ENCODE measurements around the gene AR.

Gene AR

DNA sequence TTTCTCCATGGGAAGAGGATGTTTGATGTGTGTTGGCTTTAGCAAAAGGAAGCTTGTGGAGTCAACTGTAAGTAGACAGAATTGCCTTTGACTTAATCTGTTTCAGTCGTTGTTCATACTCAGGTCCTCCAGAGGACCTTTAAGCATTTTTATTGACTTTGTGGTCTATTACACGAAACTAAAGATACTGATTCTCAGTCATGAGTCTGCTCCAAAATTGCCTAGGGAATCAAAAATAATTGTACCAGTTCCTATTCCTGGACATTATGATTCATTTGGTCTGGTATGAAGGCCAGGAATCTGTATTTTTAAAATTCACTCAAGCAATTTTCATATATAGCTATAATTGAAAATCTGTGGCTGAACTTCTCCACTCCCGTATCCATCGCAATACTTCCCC is 38.6 kb downstream of the AR start:
- DNase-seq (ENCODE audit: low read depth in 1 of 2, low spot score in 1 of 2): no peak
- in situ Hi-C loops (cut with HindIII; ENCODE audit: low pct_unique_long_range_greater_than_20kb, low sequenced_read_pairs): no loop called here
- no peak for TF ChIP-seq JUND (IDR thresholded peaks at IDR 0.05; ENCODE audit: low read depth)

DNA sequence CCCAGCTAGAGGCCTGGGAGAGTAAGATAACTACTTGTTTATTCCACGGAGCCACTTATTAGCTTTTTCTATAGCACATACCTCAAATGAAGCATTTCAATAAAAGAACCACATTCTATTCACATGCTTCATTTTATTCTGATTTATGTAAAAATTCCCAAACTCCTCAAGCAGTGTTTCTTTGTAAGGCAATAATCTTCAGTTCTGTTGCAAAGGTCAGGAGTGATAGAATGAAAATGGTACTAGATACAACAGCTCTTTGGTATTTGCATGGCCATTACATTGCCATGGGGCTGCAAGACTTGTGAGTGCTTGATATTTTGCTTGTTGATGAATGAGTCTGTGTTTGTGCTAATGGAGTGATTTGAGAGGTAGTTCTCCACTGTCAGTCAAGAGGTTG is 39.4 kb downstream of the AR start:
- no peak for DNase-seq (ENCODE audit: low read depth in 1 of 2, low spot score in 1 of 2)
- in situ Hi-C loops (cut with HindIII; ENCODE audit: low pct_unique_long_range_greater_than_20kb, low sequenced_read_pairs): no loop called here
- TF ChIP-seq JUND (IDR thresholded peaks at IDR 0.05; ENCODE audit: low read depth): no peak

DNA sequence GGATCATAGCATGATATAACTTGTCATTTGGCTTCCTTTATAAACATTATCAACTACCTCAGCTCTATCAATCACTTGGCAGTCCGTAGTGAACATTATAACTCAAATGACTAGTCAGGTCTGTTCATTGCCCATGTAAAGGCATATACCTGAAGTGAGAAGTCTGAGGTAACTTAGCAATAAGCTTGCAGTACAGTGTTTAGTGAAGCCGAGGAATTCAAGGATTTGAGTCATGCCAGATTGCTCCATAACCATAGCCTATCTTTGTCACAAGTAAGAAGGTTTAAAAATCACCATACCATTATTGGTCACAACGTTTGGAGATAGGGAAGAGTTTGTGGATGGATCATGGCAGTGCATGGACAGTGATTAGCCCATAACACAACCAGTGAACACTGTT is 41.6 kb downstream of the AR start:
- no peak for TF ChIP-seq JUND (IDR thresholded peaks at IDR 0.05; ENCODE audit: low read depth)
- in situ Hi-C loops (cut with HindIII; ENCODE audit: low pct_unique_long_range_greater_than_20kb, low sequenced_read_pairs): no loop called here
- no peak for DNase-seq (ENCODE audit: low read depth in 1 of 2, low spot score in 1 of 2)

DNA sequence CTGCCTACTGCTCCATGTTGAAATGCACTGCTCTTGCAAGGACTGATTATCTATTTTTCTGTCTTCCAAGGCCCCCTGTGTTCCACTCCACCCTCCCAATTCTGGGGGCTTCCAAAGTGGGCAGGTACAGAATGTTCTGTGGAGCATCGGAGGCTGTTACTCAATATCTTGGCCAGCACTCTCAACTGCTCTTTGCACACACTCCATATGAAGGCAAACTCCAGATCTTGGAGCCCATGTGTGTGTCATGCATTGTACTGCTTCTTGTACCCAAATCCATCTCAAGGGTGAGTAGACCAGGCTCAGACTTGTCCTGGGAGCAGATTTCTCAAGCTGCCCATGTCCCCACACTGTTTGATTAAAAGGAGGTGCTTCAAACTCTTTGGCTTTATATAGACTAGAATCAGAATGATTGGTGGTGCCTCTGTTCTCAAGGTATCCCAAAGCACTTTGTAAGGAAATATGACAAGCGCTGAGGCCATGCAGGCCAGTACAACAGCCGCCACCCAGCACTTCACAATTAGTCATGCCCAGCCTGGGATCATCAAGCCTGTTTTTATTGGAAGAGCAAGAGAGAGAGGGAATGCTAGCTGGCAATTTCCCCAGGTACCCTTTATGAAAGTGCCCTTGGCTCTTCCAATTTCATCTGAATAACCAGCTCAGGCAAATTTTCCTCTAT is 44.3 kb downstream of the AR start:
- no peak for TF ChIP-seq JUND (IDR thresholded peaks at IDR 0.05; ENCODE audit: low read depth)
- DNase-seq (ENCODE audit: low read depth in 1 of 2, low spot score in 1 of 2): no peak
- in situ Hi-C loops (cut with HindIII; ENCODE audit: low pct_unique_long_range_greater_than_20kb, low sequenced_read_pairs): no loop called here

DNA sequence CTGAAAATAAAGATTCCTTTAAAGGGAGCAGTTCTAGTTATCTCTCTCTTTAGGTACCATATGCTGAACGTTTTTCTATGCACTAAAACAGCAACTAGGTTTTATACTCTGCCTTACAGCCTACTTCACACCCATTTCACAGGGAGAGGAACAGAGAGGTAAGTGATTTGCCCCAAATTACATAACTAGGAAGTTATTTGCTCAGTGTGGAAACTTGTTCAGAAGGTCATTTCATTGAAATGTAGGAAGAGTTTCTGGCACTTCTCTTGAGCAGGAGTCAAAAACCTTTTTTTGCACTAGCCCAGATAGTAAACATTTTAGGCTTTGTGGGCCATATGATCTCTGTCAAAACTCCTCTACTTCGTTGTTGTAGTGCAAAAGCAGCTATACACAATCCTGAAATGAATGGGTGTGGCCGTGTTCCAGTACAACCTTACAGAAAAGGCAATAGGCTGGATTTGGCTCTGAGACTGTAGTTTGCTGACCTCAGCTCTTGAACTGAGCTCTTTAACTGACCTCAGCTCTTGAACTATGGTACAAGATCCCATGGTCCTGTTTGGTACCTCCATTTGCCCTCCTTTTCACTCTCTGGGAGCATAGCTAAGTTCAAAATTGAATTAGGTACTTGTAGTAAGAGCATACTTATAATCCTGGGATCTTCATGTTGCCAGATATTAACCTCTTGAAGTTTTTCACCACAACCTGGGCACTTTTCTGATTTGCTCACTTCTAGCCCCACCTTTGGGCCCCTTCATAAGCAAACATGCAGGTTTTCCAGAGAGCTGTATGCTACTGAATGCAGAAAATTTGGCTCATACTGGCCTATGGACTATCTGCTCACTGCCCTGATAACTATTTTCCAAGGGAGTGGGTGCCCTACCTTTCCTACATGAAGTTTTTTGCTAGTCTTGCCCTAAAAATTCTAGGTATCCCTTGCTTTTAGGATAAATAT is 53.3 kb downstream of the AR start:
- in situ Hi-C loops (cut with HindIII; ENCODE audit: low pct_unique_long_range_greater_than_20kb, low sequenced_read_pairs): no loop called here
- DNase-seq (ENCODE audit: low read depth in 1 of 2, low spot score in 1 of 2): no peak
- TF ChIP-seq JUND (IDR thresholded peaks at IDR 0.05; ENCODE audit: low read depth): no peak

DNA sequence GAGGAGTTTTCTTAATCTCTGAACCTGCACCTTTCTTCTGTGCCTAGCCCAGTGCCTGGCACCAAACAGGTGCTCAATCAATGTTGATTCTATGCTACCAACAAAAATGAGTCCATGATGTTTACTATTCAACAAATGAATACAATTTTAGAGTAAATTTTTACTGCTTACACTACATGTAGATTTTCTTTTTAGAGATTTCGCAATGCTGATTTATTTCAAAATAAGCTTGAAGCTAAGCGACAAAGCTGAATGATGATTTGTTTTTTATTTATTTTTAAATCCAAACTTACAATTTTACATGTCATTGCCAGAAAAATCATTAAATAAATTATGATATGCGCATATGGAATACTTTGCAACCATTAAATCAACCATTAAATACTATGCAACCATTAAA is 55.7 kb downstream of the AR start:
- DNase-seq (ENCODE audit: low read depth in 1 of 2, low spot score in 1 of 2): no peak
- TF ChIP-seq JUND (IDR thresholded peaks at IDR 0.05; ENCODE audit: low read depth): no peak
- in situ Hi-C loops (cut with HindIII; ENCODE audit: low pct_unique_long_range_greater_than_20kb, low sequenced_read_pairs): no loop called here

DNA sequence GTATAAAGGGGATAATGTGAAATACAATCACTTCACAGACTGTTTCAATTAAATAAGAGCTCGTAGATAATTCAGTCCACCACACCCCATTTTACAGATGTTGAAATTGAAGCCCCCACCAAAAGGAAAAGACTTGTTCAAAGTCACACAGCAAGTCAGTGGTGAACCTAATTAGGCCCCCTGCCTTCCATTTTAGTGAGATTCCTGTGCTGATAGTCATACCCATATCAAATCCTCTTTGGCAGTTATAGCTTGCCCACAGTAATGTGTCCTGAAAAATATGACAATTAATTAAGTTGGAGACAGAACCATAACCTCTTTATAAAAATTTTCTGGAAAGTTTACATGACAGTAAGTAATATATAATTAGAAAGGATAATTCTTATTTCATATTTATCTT is 58.0 kb downstream of the AR start:
- TF ChIP-seq JUND (IDR thresholded peaks at IDR 0.05; ENCODE audit: low read depth): no peak
- in situ Hi-C loops (cut with HindIII; ENCODE audit: low pct_unique_long_range_greater_than_20kb, low sequenced_read_pairs): no loop called here
- DNase-seq (ENCODE audit: low read depth in 1 of 2, low spot score in 1 of 2): no peak

DNA sequence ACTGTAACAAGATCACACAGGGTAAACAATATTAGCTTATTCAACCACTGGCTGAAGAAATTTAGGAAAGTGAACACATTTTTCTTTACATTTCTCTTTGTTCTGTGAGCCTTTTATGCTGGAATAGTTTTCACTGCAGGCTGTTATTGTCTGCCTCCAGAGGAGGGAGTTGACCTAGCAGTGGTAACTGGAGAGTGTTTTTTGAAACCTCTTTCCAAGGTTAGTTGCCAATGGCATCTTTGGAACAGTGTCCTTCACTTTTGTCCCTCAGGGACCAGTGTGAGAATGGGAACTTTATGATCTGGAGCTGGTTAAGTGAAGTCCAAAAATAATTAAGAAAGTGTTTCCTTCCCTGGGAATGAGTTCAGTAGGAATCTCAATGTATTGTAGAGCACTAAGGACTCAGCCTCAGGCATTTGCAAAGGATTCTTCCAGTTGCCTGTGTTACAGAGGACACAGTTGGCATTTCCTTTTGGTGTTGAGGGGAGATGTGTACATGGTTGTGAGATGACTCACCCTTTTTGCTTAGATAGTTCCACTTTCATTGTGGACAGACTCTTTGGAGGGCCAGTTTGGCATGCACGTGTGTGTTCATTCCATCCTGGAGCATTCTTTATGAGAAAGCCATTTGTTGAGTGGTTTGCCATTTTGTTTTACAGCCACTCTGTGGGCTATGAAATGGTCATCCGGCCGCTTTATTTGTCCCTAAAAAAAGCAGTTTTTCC is 61.3 kb downstream of the AR start:
- TF ChIP-seq JUND (IDR thresholded peaks at IDR 0.05; ENCODE audit: low read depth): no peak
- peak in 1 of 2 experiments; percentile 22 for DNase-seq (ENCODE audit: low read depth in 1 of 2, low spot score in 1 of 2)
- in situ Hi-C loops (cut with HindIII; ENCODE audit: low pct_unique_long_range_greater_than_20kb, low sequenced_read_pairs): no loop called here

DNA sequence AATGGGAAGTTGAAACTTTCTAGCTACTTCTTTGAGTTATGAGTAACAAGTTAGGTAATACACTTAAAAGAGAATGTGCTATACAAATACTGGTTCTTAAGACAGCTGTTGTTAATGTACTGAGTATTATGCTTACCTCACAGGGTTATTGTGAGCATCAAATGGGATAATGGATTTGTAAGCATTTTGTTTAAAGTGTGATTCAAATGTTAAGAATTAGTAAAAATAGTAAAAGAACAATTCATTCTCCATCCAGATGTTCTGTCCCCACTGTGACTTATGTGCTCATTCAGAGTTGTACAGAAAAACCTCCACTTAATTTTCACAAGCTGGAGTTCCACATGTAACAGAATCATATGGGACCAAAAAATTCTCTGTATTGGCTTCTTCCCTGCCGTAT is 63.6 kb downstream of the AR start:
- DNase-seq (ENCODE audit: low read depth in 1 of 2, low spot score in 1 of 2): no peak
- no peak for TF ChIP-seq JUND (IDR thresholded peaks at IDR 0.05; ENCODE audit: low read depth)
- in situ Hi-C loops (cut with HindIII; ENCODE audit: low pct_unique_long_range_greater_than_20kb, low sequenced_read_pairs): no loop called here

DNA sequence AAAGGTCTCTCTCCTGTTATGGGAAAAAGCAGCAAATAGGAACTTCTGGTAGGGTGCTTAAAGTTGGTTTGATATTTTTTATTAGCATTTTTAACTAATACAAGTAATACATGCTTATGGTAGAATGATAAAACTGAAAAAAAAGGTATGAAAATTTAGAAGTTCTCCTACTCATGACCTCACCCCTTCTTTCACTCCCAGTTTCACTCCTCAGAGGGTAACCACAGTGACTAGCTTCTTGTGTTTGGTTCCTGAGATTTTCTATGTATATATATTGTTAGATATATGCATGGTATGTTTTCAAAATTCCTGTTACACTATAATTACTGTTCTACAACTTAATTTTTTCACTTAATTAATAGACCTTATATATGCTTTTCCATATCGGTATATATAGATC is 66.5 kb downstream of the AR start:
- no peak for TF ChIP-seq JUND (IDR thresholded peaks at IDR 0.05; ENCODE audit: low read depth)
- in situ Hi-C loops (cut with HindIII; ENCODE audit: low pct_unique_long_range_greater_than_20kb, low sequenced_read_pairs): no loop called here
- DNase-seq (ENCODE audit: low read depth in 1 of 2, low spot score in 1 of 2): no peak

DNA sequence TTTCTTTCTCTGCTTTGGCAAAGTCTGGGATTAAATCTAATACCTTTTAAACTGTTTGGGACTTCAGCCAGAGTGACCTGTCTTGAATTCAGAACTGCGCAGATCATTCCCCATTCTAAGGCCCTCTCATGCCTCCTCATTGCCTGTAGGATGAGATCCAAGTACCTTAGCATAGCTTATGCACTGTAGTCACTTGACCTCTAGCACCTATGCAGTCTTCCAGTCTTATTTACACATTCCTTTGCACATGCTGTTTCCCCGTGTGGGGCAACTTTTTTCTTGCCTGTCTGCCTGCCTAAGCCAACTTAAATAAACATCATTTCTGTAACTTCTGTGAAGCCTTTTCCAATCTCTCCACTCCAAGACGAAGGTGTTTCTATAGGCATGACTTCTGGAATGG is 68.4 kb downstream of the AR start:
- in situ Hi-C loops (cut with HindIII; ENCODE audit: low pct_unique_long_range_greater_than_20kb, low sequenced_read_pairs): no loop called here
- peak in 1 of 2 experiments; percentile 51 for DNase-seq (ENCODE audit: low read depth in 1 of 2, low spot score in 1 of 2)
- TF ChIP-seq JUND (IDR thresholded peaks at IDR 0.05; ENCODE audit: low read depth): no peak

DNA sequence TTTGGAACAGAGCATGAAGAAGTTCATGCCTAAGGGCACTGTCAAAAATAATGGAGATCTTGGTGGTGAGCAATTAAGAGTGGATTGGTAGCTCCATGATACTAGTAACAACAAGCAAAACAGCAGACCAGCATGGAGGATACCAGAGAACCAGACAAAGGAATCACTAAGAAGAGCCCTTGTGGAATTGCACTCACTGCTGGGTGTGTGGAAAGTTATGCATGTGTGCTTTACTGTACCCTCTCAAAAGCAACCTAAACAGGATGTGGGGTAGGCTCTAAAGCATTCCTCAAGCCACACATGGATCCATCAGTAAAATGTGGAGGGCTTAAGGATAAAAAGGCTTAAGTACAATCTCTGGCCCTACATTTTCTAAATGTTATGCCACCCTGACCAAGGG is 69.5 kb downstream of the AR start:
- DNase-seq (ENCODE audit: low read depth in 1 of 2, low spot score in 1 of 2): no peak
- TF ChIP-seq JUND (IDR thresholded peaks at IDR 0.05; ENCODE audit: low read depth): no peak
- in situ Hi-C loops (cut with HindIII; ENCODE audit: low pct_unique_long_range_greater_than_20kb, low sequenced_read_pairs): no loop called here

DNA sequence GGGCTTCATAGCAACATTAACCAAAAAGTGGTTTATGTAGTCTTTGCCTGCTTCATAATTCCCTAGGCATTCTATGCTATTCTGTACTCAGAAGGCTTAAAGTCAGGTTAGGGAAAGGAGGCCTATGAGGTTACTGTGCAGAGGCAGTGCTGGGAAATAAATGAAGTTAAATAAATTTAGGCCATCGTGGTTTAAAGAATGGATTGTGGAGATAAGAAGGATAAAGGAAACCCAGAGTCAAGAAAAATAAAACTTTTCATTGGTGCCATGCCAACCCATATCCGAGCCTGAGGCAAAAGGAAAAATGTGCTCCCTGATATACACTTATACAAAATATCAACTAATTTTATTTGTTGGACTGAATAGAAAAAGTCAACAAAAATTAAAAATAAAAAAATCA is 70.2 kb downstream of the AR start:
- no peak for TF ChIP-seq JUND (IDR thresholded peaks at IDR 0.05; ENCODE audit: low read depth)
- in situ Hi-C loops (cut with HindIII; ENCODE audit: low pct_unique_long_range_greater_than_20kb, low sequenced_read_pairs): no loop called here
- no peak for DNase-seq (ENCODE audit: low read depth in 1 of 2, low spot score in 1 of 2)
